ENCODE measurements around the gene DZIP3. TPM values are rescaled to one million over a fixed set of nuclear protein-coding genes. Genes with fewer than 3 reads are reported as not detected.
"Not testable (repeated sequence)": the region's sequence is repeated elsewhere in the genome, so short reads cannot be mapped to it uniquely, and the experiment has no call there.

DZIP3 gene
- total RNA-seq, 1 experiment from 2014 or later, result 25.3 TPM

DNA sequence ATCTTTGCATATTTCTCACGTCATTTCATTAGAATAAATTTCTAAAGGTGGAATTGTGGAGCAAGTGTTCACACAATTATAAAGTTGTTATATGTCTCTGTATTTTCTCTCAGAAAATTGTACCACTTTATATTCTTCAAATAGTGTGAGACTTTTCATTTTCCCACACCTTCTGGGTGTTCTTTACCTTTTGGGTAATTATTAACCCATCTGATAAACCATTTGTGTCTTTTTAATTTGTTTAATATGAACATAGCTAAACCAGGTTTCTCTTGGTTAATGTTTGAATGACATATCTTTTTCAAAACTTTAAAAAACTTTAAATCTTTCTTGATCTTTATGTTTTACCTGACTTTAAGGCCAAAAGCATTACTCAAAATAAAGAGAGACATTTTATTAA lies 40.5 kb downstream of the DZIP3 start (continued):
- TF ChIP-seq ZNF532 (CRISPR knock-in tag; IDR thresholded peaks at IDR 0.05; ENCODE audit: borderline replicate concordance) (no peak), SP1 (CRISPR knock-in tag; conservative IDR thresholded peaks at IDR 0.05) (no peak)

- Mint-ChIP-seq H3K36me3 (peaks cover 19% of the 10 kb centered on the region), H3K27ac (no peak overlapping the region; the same call in 1 of the 2 replicates), H3K4me3 (no peak overlapping the region), H3K27me3 (ENCODE audit: low read depth) (no peaks in the 10 kb centered on the region), H3K9me3 (no peaks in the 10 kb centered on the region), H3K4me1 (peaks cover 19% of the 10 kb centered on the region)
- no peak for TF ChIP-seq ZNF121 (CRISPR knock-in tag; IDR thresholded peaks at IDR 0.05)
- no peak for TF ChIP-seq ZNF219 (CRISPR knock-in tag; IDR thresholded peaks at IDR 0.05; ENCODE audit: borderline replicate concordance)
- TF ChIP-seq FOXP4 (CRISPR knock-in tag; IDR thresholded peaks at IDR 0.05), result no peak
- TF ChIP-seq NFATC4 (CRISPR knock-in tag; IDR thresholded peaks at IDR 0.05), result no peak
- TF ChIP-seq CDX4 (CRISPR knock-in tag; IDR thresholded peaks at IDR 0.05; ENCODE audit: borderline replicate concordance), result no peak
- TF ChIP-seq OVOL2 (CRISPR knock-in tag; IDR thresholded peaks at IDR 0.05; ENCODE audit: borderline replicate concordance), result no peak
- TF ChIP-seq ZNF423 (CRISPR knock-in tag; IDR thresholded peaks at IDR 0.05), result no peak
- no peak for TF ChIP-seq GABPB1 (CRISPR knock-in tag; IDR thresholded peaks at IDR 0.05)
- no peak for TF ChIP-seq PREB (CRISPR knock-in tag; IDR thresholded peaks at IDR 0.05; ENCODE audit: borderline replicate concordance)
- ChIA-PET CTCF (interaction anchor here (0.6 kb wide), 1 partner anchor 165 kb away, joined by 3 read pairs; no protein-coding TSS in a partner anchor), POLR2A (no interaction called here)
- DNase-seq (ENCODE audit: low spot score), result no peak
- peak; percentile 74 for ATAC-seq
Observed at GRCh38 chr3:108642526-108642925, 53.0 kb downstream of the DZIP3 start.

DNA sequence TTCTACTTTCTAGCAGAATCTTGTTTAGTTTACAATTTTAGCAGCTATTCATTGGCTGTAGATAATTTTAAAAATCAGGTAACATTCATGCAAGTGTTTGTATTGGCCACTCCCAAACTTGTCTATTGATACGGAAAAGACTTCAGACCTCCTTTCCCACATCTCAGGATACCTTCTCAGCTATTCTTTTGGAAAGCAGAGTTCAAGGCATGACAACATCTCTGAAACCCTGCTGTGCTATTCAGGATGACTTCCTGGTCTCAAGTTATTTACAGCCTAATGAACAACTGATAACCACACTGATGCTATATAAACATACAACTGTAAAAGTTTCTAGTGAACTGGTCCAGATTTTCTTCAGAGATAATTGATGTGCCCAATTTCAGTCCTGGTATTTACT lies 55.8 kb downstream of the DZIP3 start:
- ChIA-PET POLR2A (no interaction called here), CTCF (interaction anchor here (1.2 kb wide), 1 partner anchor 269 kb away, joined by 3 read pairs; no protein-coding TSS in a partner anchor)
- H3K4me3 Mint-ChIP-seq, result no peak overlapping the region
- H3K9me3 Mint-ChIP-seq, result no peaks in the 10 kb centered on the region
- peaks cover 19% of the 10 kb centered on the region for H3K4me1 Mint-ChIP-seq
- no peak overlapping the region; the same call in 1 of the 2 replicates for H3K27ac Mint-ChIP-seq
- no peak for DNase-seq (ENCODE audit: low spot score)
- ATAC-seq, result peak; percentile 87
- no peak for TF ChIP-seq MXD4 (CRISPR knock-in tag; IDR thresholded peaks at IDR 0.05; ENCODE audit: borderline replicate concordance)
- no peak for TF ChIP-seq NR2C2 (CRISPR knock-in tag; IDR thresholded peaks at IDR 0.05)
- TF ChIP-seq TEAD1 (CRISPR knock-in tag; IDR thresholded peaks at IDR 0.05), result no peak
- H3K27me3 Mint-ChIP-seq (ENCODE audit: low read depth), result no peaks in the 10 kb centered on the region
- H3K36me3 Mint-ChIP-seq, result peaks cover 12% of the 10 kb centered on the region

- Mint-ChIP-seq H3K9me3 (peaks cover 38% of the 10 kb centered on the region), H3K36me3 (peaks cover 47% of the 10 kb centered on the region)
- H3K4me3 Mint-ChIP-seq; ATAC-seq; H3K4me1 Mint-ChIP-seq; H3K27me3 Mint-ChIP-seq (ENCODE audit: low read depth); DNase-seq (ENCODE audit: low spot score); CTCF ChIA-PET; H3K27ac Mint-ChIP-seq: not testable (repeated sequence)
- POLR2A ChIA-PET, result interaction anchor here (0.7 kb wide), 1 partner anchor 25 kb away, joined by 4 read pairs; no protein-coding TSS in a partner anchor
Observed at GRCh38 chr3:108655664-108656063, 66.1 kb downstream of the DZIP3 start.

Measured in WTC11 (cell line).